ENCODE data around the gene PARPBP.
"Not testable (repeated sequence)": the region's sequence is repeated elsewhere in the genome, so short reads cannot be mapped to it uniquely, and the experiment has no call there.

DNA sequence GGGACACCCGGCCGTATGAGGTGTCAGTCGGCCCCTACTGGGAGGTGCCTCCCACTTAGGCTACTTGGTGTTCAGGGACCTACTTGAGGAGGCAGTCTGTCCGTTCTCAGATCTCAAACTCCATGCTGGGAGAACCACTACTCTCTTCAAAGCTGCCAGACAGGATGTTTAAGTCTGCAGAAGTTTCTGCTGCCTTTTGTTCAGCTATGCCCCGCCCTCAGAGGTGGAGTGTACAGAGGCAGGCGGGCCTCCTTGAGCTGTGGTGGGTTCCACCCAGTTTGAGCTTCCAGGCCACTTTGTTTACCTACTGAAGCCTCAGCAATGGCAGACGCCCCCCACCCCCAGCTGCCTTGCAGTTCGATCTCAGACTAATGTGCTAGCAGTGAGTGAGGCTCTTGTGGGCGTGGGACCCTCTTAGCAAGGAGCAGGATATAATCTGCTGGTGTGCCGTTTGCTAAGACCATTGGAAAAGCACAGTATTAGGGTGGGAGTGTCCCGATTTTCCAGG, 22.9 kb downstream of the PARPBP start:
- TF ChIP-seq, protein P1, sequence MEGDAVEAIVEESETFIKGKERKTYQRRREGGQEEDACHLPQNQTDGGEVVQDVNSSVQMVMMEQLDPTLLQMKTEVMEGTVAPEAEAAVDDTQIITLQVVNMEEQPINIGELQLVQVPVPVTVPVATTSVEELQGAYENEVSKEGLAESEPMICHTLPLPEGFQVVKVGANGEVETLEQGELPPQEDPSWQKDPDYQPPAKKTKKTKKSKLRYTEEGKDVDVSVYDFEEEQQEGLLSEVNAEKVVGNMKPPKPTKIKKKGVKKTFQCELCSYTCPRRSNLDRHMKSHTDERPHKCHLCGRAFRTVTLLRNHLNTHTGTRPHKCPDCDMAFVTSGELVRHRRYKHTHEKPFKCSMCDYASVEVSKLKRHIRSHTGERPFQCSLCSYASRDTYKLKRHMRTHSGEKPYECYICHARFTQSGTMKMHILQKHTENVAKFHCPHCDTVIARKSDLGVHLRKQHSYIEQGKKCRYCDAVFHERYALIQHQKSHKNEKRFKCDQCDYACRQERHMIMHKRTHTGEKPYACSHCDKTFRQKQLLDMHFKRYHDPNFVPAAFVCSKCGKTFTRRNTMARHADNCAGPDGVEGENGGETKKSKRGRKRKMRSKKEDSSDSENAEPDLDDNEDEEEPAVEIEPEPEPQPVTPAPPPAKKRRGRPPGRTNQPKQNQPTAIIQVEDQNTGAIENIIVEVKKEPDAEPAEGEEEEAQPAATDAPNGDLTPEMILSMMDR (IDR thresholded peaks at IDR 0.05; ENCODE audit: low read depth, low read length, missing input control) = not testable (repeated sequence)
- TF ChIP-seq SP1 (IDR thresholded peaks at IDR 0.05); RAD21 (IDR thresholded peaks at IDR 0.05); HNF4A (conservative IDR thresholded peaks at IDR 0.05); TAF1 (conservative IDR thresholded peaks at IDR 0.05); GABPA (IDR thresholded peaks at IDR 0.05 in 1 of 2, conservative IDR thresholded peaks at IDR 0.05 in 1 of 2); FOXA1 (IDR thresholded peaks at IDR 0.05); EGR1 (IDR thresholded peaks at IDR 0.05; ENCODE audit: low read depth in 2 of 2); RXRA (IDR thresholded peaks at IDR 0.05); JUND (IDR thresholded peaks at IDR 0.05): not testable (repeated sequence)
- TF ChIP-seq, protein P2, sequence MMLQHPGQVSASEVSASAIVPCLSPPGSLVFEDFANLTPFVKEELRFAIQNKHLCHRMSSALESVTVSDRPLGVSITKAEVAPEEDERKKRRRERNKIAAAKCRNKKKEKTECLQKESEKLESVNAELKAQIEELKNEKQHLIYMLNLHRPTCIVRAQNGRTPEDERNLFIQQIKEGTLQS (IDR thresholded peaks at IDR 0.05) = not testable (repeated sequence)
- TF ChIP-seq, protein P3, sequence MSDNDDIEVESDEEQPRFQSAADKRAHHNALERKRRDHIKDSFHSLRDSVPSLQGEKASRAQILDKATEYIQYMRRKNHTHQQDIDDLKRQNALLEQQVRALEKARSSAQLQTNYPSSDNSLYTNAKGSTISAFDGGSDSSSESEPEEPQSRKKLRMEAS (IDR thresholded peaks at IDR 0.05) = not testable (repeated sequence)
- TF ChIP-seq, protein P4, sequence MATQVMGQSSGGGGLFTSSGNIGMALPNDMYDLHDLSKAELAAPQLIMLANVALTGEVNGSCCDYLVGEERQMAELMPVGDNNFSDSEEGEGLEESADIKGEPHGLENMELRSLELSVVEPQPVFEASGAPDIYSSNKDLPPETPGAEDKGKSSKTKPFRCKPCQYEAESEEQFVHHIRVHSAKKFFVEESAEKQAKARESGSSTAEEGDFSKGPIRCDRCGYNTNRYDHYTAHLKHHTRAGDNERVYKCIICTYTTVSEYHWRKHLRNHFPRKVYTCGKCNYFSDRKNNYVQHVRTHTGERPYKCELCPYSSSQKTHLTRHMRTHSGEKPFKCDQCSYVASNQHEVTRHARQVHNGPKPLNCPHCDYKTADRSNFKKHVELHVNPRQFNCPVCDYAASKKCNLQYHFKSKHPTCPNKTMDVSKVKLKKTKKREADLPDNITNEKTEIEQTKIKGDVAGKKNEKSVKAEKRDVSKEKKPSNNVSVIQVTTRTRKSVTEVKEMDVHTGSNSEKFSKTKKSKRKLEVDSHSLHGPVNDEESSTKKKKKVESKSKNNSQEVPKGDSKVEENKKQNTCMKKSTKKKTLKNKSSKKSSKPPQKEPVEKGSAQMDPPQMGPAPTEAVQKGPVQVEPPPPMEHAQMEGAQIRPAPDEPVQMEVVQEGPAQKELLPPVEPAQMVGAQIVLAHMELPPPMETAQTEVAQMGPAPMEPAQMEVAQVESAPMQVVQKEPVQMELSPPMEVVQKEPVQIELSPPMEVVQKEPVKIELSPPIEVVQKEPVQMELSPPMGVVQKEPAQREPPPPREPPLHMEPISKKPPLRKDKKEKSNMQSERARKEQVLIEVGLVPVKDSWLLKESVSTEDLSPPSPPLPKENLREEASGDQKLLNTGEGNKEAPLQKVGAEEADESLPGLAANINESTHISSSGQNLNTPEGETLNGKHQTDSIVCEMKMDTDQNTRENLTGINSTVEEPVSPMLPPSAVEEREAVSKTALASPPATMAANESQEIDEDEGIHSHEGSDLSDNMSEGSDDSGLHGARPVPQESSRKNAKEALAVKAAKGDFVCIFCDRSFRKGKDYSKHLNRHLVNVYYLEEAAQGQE (IDR thresholded peaks at IDR 0.05) = not testable (repeated sequence)
- TF ChIP-seq, protein P5, sequence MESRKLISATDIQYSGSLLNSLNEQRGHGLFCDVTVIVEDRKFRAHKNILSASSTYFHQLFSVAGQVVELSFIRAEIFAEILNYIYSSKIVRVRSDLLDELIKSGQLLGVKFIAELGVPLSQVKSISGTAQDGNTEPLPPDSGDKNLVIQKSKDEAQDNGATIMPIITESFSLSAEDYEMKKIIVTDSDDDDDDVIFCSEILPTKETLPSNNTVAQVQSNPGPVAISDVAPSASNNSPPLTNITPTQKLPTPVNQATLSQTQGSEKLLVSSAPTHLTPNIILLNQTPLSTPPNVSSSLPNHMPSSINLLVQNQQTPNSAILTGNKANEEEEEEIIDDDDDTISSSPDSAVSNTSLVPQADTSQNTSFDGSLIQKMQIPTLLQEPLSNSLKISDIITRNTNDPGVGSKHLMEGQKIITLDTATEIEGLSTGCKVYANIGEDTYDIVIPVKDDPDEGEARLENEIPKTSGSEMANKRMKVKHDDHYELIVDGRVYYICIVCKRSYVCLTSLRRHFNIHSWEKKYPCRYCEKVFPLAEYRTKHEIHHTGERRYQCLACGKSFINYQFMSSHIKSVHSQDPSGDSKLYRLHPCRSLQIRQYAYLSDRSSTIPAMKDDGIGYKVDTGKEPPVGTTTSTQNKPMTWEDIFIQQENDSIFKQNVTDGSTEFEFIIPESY (IDR thresholded peaks at IDR 0.05) = not testable (repeated sequence)

Measured in liver (tissue), 3 donors.